HG03575 (cell line): Measurements from ENCODE around the gene DIPK2A.

Experiments
- ATAC-seq: cut with Tn5 transposase; IDR thresholded peaks from one replicate; pipeline ENCODE4 v1.9.1; 2021; ENCODE audit not compliant: unreplicated experiment, insufficient number of reproducible peaks, low FRiP score; ENCODE audit errors: extremely low read depth

The DIPK2A gene

GRCh38 chr3:143972505-143973258 lies 1.1 kb downstream of the DIPK2A start:
- peak; percentile 10 for ATAC-seq

- ATAC-seq = peak; percentile 22
Observed at GRCh38 chr3:143973259-143974021, 1.8 kb downstream of the DIPK2A start.

GRCh38 chr3:143974271-143975238 lies 2.9 kb downstream of the DIPK2A start:
- ATAC-seq = no peak

- ATAC-seq = no peak
Observed at GRCh38 chr3:143975554-143976152, 4.0 kb downstream of the DIPK2A start.

- no peak for ATAC-seq
Observed at GRCh38 chr3:143977341-143978262, 6.0 kb downstream of the DIPK2A start.

GRCh38 chr3:143978263-143978631 lies 6.6 kb downstream of the DIPK2A start:
- no peak for ATAC-seq

GRCh38 chr3:143979041-143979440 lies 7.4 kb downstream of the DIPK2A start:
- no peak for ATAC-seq

GRCh38 chr3:143979813-143980212 lies 8.2 kb downstream of the DIPK2A start:
- no peak for ATAC-seq

GRCh38 chr3:143988306-143988705 lies 16.7 kb downstream of the DIPK2A start:
- no peak for ATAC-seq

GRCh38 chr3:143989461-143989860 lies 17.8 kb downstream of the DIPK2A start:
- ATAC-seq = no peak

- no peak for ATAC-seq
Observed at GRCh38 chr3:143991713-143992112, 20.1 kb downstream of the DIPK2A start.

GRCh38 chr3:143998266-143998665 lies 26.6 kb downstream of the DIPK2A start:
- no peak for ATAC-seq

GRCh38 chr3:144003051-144003450 lies 31.4 kb downstream of the DIPK2A start:
- ATAC-seq = no peak

- ATAC-seq = no peak
Observed at GRCh38 chr3:144010371-144010770, 38.7 kb downstream of the DIPK2A start.

- no peak for ATAC-seq
Observed at GRCh38 chr3:144011251-144011799, 39.7 kb downstream of the DIPK2A start.

GRCh38 chr3:144015133-144015532 lies 43.5 kb downstream of the DIPK2A start:
- no peak for ATAC-seq

- ATAC-seq = no peak
Observed at GRCh38 chr3:144018776-144019175, 47.2 kb downstream of the DIPK2A start.
